ENCODE results near the gene MTARC2.
A peak's percentile ranks its signal among the peaks of the same experiment; 100 is the strongest.

Gene MTARC2

DNA sequence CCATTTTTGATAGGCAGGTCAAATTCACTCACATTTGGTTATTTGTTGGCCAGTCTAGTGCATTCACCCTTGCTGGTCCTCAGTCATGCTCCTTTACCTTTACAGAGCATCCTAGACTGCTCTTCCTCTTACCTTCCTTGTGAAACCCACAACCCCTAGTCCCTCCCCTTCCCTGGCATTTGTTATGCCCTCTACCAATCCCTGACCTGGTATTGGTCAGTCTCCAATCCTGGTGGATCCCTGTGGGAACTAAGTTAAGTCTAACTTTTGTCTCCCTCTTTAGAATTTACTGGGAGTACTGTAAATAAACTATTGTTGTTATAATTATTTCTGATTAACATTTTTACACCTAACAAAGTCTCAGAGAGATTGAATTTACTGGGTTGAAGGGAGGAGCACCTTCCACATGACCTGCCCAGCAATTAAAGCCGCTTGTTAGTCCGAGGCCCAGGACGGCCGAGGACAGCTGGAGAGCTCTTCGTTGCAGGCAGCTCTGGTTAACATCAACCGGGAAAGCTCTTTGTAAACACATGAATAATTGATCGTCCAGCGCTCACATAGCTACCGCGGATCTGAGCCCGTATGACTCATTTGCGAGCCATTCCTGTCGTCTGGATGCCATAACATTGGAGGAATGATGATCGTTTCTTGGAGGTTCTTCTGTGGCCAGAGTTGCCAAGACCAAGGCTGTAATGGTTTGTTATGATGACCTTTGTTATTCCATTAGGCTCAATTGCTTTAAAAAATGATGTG, 70.5 kb downstream of the MTARC2 start:
- Histone ChIP-seq H3K56ac (ENCODE audit: low read length) (no peak overlapping the region), H3K4ac (ENCODE audit: low read depth, low read length) (no peak overlapping the region), H2BK120ac (ENCODE audit: low read depth, low read length) (no peak overlapping the region), H2BK15ac (replicated peaks; ENCODE audit: low read depth) (no peak overlapping the region), H3K36me3 (ENCODE audit: control insufficient read depth, insufficient read depth, low read length) (no peaks in the 10 kb centered on the region), H3K23ac (ENCODE audit: low read length) (no peak overlapping the region), H3K4me2 (ENCODE audit: low read length) (no peak overlapping the region), H2BK5ac (ENCODE audit: low read length) (no peak overlapping the region), H3K79me2 (ENCODE audit: control insufficient read depth, insufficient read depth, low read length) (no peaks in the 10 kb centered on the region), H3K4me1 (ENCODE audit: control insufficient read depth, low read depth, low read length) (no peaks in the 10 kb centered on the region), H3K9ac (ENCODE audit: low read length) (no peak overlapping the region), H3K18ac (ENCODE audit: low read length) (no peak overlapping the region), H3K4me3 (ENCODE audit: low read length) (no peak overlapping the region), H4K8ac (ENCODE audit: low read depth, low read length) (no peak overlapping the region), H3K27ac (ENCODE audit: low read depth, low read length) (no peak overlapping the region), H4K5ac (ENCODE audit: low read length) (no peak overlapping the region), H3K27me3 (ENCODE audit: insufficient read depth, low read length, poor library complexity) (no peaks in the 10 kb centered on the region), H2AK5ac (ENCODE audit: low read length) (no peak overlapping the region), H3K79me1 (ENCODE audit: low read length) (no peaks in the 10 kb centered on the region)
- WGBS (ENCODE audit: extremely low coverage, insufficient coverage, low lambda C conversion rate) = no CpG with 5 or more reads among the region's 14 CpGs
- peak; percentile 67 for DNase-seq

GRCh38 chr1:220819467-220820026, 71.4 kb downstream of the MTARC2 start:
- H3K79me1 ChIP-seq (ENCODE audit: low read length) = no peaks in the 10 kb centered on the region
- H3K4me1 ChIP-seq (ENCODE audit: control insufficient read depth, low read depth, low read length) = no peaks in the 10 kb centered on the region
- H2BK15ac ChIP-seq (replicated peaks; ENCODE audit: low read depth) = no peak overlapping the region
- H3K9ac ChIP-seq (ENCODE audit: low read length) = no peak overlapping the region
- H2BK120ac ChIP-seq (ENCODE audit: low read depth, low read length) = no peak overlapping the region
- H3K4me3 ChIP-seq (ENCODE audit: low read length) = no peak overlapping the region
- no peak overlapping the region for H3K4ac ChIP-seq (ENCODE audit: low read depth, low read length)
- H4K8ac ChIP-seq (ENCODE audit: low read depth, low read length) = no peak overlapping the region
- no peak overlapping the region for H2BK5ac ChIP-seq (ENCODE audit: low read length)
- no peak overlapping the region for H3K27ac ChIP-seq (ENCODE audit: low read depth, low read length)
- H3K4me2 ChIP-seq (ENCODE audit: low read length) = no peak overlapping the region
- H3K18ac ChIP-seq (ENCODE audit: low read length) = no peak overlapping the region
- no peak for DNase-seq
- H3K23ac ChIP-seq (ENCODE audit: low read length) = no peak overlapping the region
- no peaks in the 10 kb centered on the region for H3K27me3 ChIP-seq (ENCODE audit: insufficient read depth, low read length, poor library complexity)
- no peaks in the 10 kb centered on the region for H3K79me2 ChIP-seq (ENCODE audit: control insufficient read depth, insufficient read depth, low read length)
- no peak overlapping the region for H4K5ac ChIP-seq (ENCODE audit: low read length)
- no peak overlapping the region for H2AK5ac ChIP-seq (ENCODE audit: low read length)
- no peaks in the 10 kb centered on the region for H3K36me3 ChIP-seq (ENCODE audit: control insufficient read depth, insufficient read depth, low read length)
- no CpG with 5 or more reads among the region's 1 CpG for WGBS (ENCODE audit: extremely low coverage, insufficient coverage, low lambda C conversion rate)
- H3K56ac ChIP-seq (ENCODE audit: low read length) = no peak overlapping the region

DNA sequence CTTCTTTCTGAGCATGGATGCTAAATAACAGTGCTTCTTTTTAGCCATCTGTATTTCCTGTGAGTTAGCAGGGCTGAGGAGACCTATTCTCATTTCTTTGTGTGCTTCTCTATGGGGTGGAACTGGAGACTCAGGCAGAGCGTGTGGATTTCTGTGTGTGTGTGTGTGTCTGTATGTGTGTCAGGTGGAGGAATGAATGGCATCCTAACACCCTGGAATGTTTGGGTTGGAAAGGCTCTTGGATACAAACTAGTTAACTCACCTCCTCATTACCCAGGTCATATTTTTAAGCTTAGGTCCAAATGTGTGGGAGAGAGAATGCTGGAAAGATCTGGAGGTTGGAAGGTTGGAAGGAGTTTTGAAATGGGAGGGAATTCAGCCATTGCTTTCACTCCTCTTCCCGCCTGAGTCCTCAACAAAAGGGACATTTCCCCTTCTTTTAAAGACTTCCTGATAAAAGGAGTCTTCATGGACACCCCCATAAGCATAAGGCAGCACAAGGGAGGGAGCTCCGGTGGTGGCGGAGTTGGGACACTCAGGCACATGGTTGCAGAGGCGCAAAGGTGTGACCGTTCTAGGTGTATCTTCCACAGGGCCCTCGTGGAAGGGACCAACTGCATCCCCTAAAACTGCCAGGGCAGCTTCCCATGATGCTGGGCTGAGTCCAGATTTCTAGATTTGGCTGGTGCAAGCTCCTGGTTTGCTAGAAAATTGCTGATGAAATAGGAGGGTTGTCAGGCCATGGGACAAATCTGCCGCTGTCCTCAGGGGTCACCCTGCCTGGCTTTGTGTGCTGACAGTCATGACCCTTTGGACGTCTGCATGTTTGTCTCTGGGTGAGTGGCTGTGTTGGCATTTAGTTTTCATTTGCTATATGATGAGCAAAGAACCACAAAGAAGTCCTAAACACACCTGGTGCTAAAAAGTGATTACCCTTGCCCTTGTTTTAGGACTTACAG, 76.2 kb downstream of the MTARC2 start:
- H3K9ac ChIP-seq (ENCODE audit: low read length) = no peak overlapping the region
- no peaks in the 10 kb centered on the region for H3K4me1 ChIP-seq (ENCODE audit: control insufficient read depth, low read depth, low read length)
- peak; percentile 55 for DNase-seq
- H3K23ac ChIP-seq (ENCODE audit: low read length) = peak overlapping the region; percentile 19
- H3K27me3 ChIP-seq (ENCODE audit: insufficient read depth, low read length, poor library complexity) = no peaks in the 10 kb centered on the region
- H3K79me2 ChIP-seq (ENCODE audit: control insufficient read depth, insufficient read depth, low read length) = no peaks in the 10 kb centered on the region
- no peak overlapping the region for H4K8ac ChIP-seq (ENCODE audit: low read depth, low read length)
- H2AK5ac ChIP-seq (ENCODE audit: low read length) = no peak overlapping the region
- no peak overlapping the region for H4K5ac ChIP-seq (ENCODE audit: low read length)
- H3K27ac ChIP-seq (ENCODE audit: low read depth, low read length) = no peak overlapping the region
- no peak overlapping the region for H2BK120ac ChIP-seq (ENCODE audit: low read depth, low read length)
- no peaks in the 10 kb centered on the region for H3K79me1 ChIP-seq (ENCODE audit: low read length)
- no peak overlapping the region for H2BK15ac ChIP-seq (replicated peaks; ENCODE audit: low read depth)
- WGBS (ENCODE audit: extremely low coverage, insufficient coverage, low lambda C conversion rate) = no CpG with 5 or more reads among the region's 9 CpGs
- no peaks in the 10 kb centered on the region for H3K36me3 ChIP-seq (ENCODE audit: control insufficient read depth, insufficient read depth, low read length)
- H3K4me3 ChIP-seq (ENCODE audit: low read length) = no peak overlapping the region
- no peak overlapping the region for H3K56ac ChIP-seq (ENCODE audit: low read length)
- no peak overlapping the region for H3K4ac ChIP-seq (ENCODE audit: low read depth, low read length)
- H3K4me2 ChIP-seq (ENCODE audit: low read length) = no peak overlapping the region
- H2BK5ac ChIP-seq (ENCODE audit: low read length) = no peak overlapping the region
- H3K18ac ChIP-seq (ENCODE audit: low read length) = no peak overlapping the region

DNA sequence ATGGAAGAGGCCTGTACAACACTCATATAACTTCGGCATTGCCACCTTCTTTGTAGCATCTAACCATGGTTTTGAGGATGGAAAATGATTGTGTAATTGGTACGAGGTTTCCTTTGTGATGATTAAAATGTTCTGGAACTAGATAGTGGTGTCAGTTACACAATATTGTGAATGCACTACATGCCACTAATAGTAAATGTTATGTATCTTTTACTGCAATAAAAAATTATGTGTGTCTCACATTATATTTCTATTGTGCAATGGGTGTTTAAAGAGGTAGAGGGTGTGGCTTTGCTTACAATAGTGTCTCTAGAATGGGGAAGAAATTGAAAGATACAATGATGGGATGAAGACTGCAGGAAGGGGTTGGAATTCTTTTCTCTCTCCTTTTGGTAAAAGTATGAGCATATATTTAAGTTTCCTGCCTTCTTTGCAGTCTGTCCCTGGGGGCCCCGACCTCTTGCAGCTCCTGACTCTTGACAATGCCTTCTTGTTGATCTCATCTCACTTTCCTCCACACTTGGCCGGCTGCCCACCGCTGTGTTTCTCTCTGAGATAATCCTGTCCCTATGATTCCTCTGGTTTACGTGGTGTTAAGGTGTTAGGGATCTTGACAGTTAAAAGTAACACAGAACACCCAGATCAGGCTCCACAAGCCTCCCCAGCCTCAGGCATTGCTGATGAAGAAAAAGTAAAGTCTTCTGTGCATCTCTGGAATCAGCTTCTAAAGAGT, 77.9 kb downstream of the MTARC2 start:
- no peak for DNase-seq
- Histone ChIP-seq H3K4me3 (ENCODE audit: low read length) (no peak overlapping the region), H4K8ac (ENCODE audit: low read depth, low read length) (no peak overlapping the region), H2BK15ac (replicated peaks; ENCODE audit: low read depth) (no peak overlapping the region), H2AK5ac (ENCODE audit: low read length) (no peak overlapping the region), H3K79me1 (ENCODE audit: low read length) (no peaks in the 10 kb centered on the region), H3K4me2 (ENCODE audit: low read length) (no peak overlapping the region), H3K27me3 (ENCODE audit: insufficient read depth, low read length, poor library complexity) (no peaks in the 10 kb centered on the region), H3K4me1 (ENCODE audit: control insufficient read depth, low read depth, low read length) (no peaks in the 10 kb centered on the region), H3K18ac (ENCODE audit: low read length) (no peak overlapping the region), H3K23ac (ENCODE audit: low read length) (no peak overlapping the region), H3K56ac (ENCODE audit: low read length) (no peak overlapping the region), H3K4ac (ENCODE audit: low read depth, low read length) (no peak overlapping the region), H3K9ac (ENCODE audit: low read length) (no peak overlapping the region), H2BK5ac (ENCODE audit: low read length) (no peak overlapping the region), H2BK120ac (ENCODE audit: low read depth, low read length) (no peak overlapping the region), H4K5ac (ENCODE audit: low read length) (no peak overlapping the region), H3K27ac (ENCODE audit: low read depth, low read length) (no peak overlapping the region), H3K36me3 (ENCODE audit: control insufficient read depth, insufficient read depth, low read length) (no peaks in the 10 kb centered on the region), H3K79me2 (ENCODE audit: control insufficient read depth, insufficient read depth, low read length) (no peaks in the 10 kb centered on the region)
- whole genome bisulfite sequencing (ENCODE audit: extremely low coverage, insufficient coverage, low lambda C conversion rate) = 100% methylated on average over 1 of the region's 6 CpGs

GRCh38 chr1:220826729-220827128, 78.6 kb downstream of the MTARC2 start:
- Histone ChIP-seq H3K9ac (ENCODE audit: low read length) (no peak overlapping the region), H3K4me3 (ENCODE audit: low read length) (no peak overlapping the region), H3K18ac (ENCODE audit: low read length) (no peak overlapping the region), H3K27ac (ENCODE audit: low read depth, low read length) (no peak overlapping the region), H3K4ac (ENCODE audit: low read depth, low read length) (no peak overlapping the region), H2BK15ac (replicated peaks; ENCODE audit: low read depth) (no peak overlapping the region), H3K23ac (ENCODE audit: low read length) (no peak overlapping the region), H3K56ac (ENCODE audit: low read length) (no peak overlapping the region), H2BK5ac (ENCODE audit: low read length) (no peak overlapping the region), H3K4me2 (ENCODE audit: low read length) (no peak overlapping the region), H3K79me1 (ENCODE audit: low read length) (no peaks in the 10 kb centered on the region), H3K79me2 (ENCODE audit: control insufficient read depth, insufficient read depth, low read length) (no peaks in the 10 kb centered on the region), H3K4me1 (ENCODE audit: control insufficient read depth, low read depth, low read length) (no peaks in the 10 kb centered on the region), H3K27me3 (ENCODE audit: insufficient read depth, low read length, poor library complexity) (no peaks in the 10 kb centered on the region), H2BK120ac (ENCODE audit: low read depth, low read length) (no peak overlapping the region), H3K36me3 (ENCODE audit: control insufficient read depth, insufficient read depth, low read length) (no peaks in the 10 kb centered on the region), H4K8ac (ENCODE audit: low read depth, low read length) (no peak overlapping the region), H4K5ac (ENCODE audit: low read length) (no peak overlapping the region), H2AK5ac (ENCODE audit: low read length) (no peak overlapping the region)
- DNase-seq = no peak
- no CpG with 5 or more reads among the region's 5 CpGs for WGBS (ENCODE audit: extremely low coverage, insufficient coverage, low lambda C conversion rate)

Measured in mesendoderm (in vitro differentiated cells).